Measurements from ENCODE around the gene ARVCF.

- no peak for TF ChIP-seq POLR2A (IDR thresholded peaks at IDR 0.05; ENCODE audit: low read depth, low read length)
- TF ChIP-seq POLR2AphosphoS5 (IDR thresholded peaks at IDR 0.05; ENCODE audit: low read depth, low read length) = no peak
- no peak for TF ChIP-seq PAX5 (IDR thresholded peaks at IDR 0.05; ENCODE audit: insufficient read depth, low read length, severe bottlenecking)
- no peak for TF ChIP-seq SPI1 (IDR thresholded peaks at IDR 0.05; ENCODE audit: low read depth, low read length)
- TF ChIP-seq TAF1 (IDR thresholded peaks at IDR 0.05; ENCODE audit: low read depth, low read length) = no peak
Observed at GRCh38 chr22:20021196-20022181, 4.9 kb upstream of the ARVCF start.
